Lower leg skin (tissue), 4 donors: ENCODE measurements around the gene SYP. TPM values are rescaled to one million over a fixed set of nuclear protein-coding genes. Genes with fewer than 3 reads are reported as not detected.
A peak's percentile ranks its signal among the peaks of the same experiment; 100 is the strongest.

Experiments
- DNase-seq, 2 donors: peaks; one replicate each; pipeline ENCODE4 v3.0.0-alpha.2; 2019; ENCODE audit warnings: low spot score in 2 of 2
- H3K4me3 ChIP-seq: fragments of 200-600 bp; sonication (generic); 2 replicates; pipeline ENCODE4 v1.5.1; 2017; ENCODE audit warnings: mild to moderate bottlenecking, low read depth; ENCODE audit not compliant: poor library complexity, severe bottlenecking
- POLR2A ChIP-seq, 2 donors: fragments of 450-650 bp; IDR thresholded peaks; one replicate each; pipeline ENCODE4 v1.6.1; 2016 to 2017; ENCODE audit warnings: antibody characterized with exemption in 2 of 2, mild to moderate bottlenecking in 1 of 2, moderate library complexity in 1 of 2
- WGBS, 2 donors: methylation state at CpG; one replicate each; pipeline ENCODE4 v1.1.5; 2018; 5-methylcytosine and 5-hydroxymethylcytosine counted together
- intact Hi-C: fragments of 100-400 bp; cut with DNase I; formaldehyde crosslinking; loops from one replicate; pipeline ENCODE4 v1.15.0; 2023; ENCODE audit warnings: low total_unique reads
- total RNA-seq, 4 donors: library from RNA; depleted of rRNA; stranded (reverse); fragments of >200 nt; gene quantifications; one replicate each; pipeline ENCODE4 v1.1.0, GENCODE V29; 2016
- TF ChIP-seq, protein P1 (sequence below), 3 donors: fragments of 450-650 bp; IDR thresholded peaks; one replicate each; pipeline ENCODE4 v1.5.1; 2016; ENCODE audit warnings: antibody characterized with exemption in 3 of 3, mild to moderate bottlenecking in 3 of 3, moderate library complexity in 2 of 3

Gene SYP
- total RNA-seq, 4 donors from 2014 or later, result 0.88 to 4.8 (median 1.7) TPM

- no peak for DNase-seq
- 60 to 74% methylated on average over 8 to 28 of the region's 28 CpGs for WGBS, 2 donors
- no peak within 1 kb of the TSS for H3K4me3 ChIP-seq
- intact Hi-C loops, result no loop called here
- TF ChIP-seq POLR2A (IDR thresholded peaks at IDR 0.05), result no peak
- TF ChIP-seq, protein P1, sequence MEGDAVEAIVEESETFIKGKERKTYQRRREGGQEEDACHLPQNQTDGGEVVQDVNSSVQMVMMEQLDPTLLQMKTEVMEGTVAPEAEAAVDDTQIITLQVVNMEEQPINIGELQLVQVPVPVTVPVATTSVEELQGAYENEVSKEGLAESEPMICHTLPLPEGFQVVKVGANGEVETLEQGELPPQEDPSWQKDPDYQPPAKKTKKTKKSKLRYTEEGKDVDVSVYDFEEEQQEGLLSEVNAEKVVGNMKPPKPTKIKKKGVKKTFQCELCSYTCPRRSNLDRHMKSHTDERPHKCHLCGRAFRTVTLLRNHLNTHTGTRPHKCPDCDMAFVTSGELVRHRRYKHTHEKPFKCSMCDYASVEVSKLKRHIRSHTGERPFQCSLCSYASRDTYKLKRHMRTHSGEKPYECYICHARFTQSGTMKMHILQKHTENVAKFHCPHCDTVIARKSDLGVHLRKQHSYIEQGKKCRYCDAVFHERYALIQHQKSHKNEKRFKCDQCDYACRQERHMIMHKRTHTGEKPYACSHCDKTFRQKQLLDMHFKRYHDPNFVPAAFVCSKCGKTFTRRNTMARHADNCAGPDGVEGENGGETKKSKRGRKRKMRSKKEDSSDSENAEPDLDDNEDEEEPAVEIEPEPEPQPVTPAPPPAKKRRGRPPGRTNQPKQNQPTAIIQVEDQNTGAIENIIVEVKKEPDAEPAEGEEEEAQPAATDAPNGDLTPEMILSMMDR (IDR thresholded peaks at IDR 0.05), result no peak
These were observed 37.4 kb downstream of the SYP start, which contains the start of gene MAGIX for GRCh38 chrX:49162620-49163019. TSS of gene MAGIX (plus strand) at chrX:49162758. CDS start at chrX:49162890, 132 bp downstream.

- TF ChIP-seq POLR2A (IDR thresholded peaks at IDR 0.05), result no peak
- TF ChIP-seq, protein P1 (IDR thresholded peaks at IDR 0.05), result no peak
- no peak for DNase-seq
- intact Hi-C loops, result no loop called here
- 84 to 87% methylated on average over 3 to 5 of the region's 5 CpGs for WGBS, 2 donors
- no peak overlapping the region for H3K4me3 ChIP-seq
These were observed 38.4 kb downstream of the SYP start for GRCh38 chrX:49161632-49162031.

DNA sequence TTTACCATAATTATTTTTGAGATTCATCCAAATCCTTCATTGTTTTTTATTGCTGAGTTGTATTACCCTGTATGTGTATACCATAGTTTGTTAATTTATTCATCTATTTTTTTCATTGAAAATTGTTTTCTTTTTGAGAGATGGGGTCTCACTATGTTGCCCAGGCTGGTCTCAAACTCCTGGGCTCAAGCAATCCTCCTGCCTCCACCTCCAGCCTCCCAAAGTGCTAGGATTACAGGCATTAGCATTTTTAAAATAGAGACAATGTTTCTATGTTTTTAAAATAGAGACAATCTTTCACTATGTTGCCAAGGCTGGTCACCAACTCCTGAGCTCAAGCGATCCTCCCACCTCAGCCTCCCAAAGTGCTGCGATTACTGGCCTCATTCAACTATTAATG lies 39.1 kb downstream of the SYP start:
- intact Hi-C loops, result no loop called here
- no peak for TF ChIP-seq POLR2A (IDR thresholded peaks at IDR 0.05)
- TF ChIP-seq, protein P1 (IDR thresholded peaks at IDR 0.05), result no peak
- WGBS, 2 donors, result 88 to 95% methylated on average over 2 of the region's 2 CpGs

DNA sequence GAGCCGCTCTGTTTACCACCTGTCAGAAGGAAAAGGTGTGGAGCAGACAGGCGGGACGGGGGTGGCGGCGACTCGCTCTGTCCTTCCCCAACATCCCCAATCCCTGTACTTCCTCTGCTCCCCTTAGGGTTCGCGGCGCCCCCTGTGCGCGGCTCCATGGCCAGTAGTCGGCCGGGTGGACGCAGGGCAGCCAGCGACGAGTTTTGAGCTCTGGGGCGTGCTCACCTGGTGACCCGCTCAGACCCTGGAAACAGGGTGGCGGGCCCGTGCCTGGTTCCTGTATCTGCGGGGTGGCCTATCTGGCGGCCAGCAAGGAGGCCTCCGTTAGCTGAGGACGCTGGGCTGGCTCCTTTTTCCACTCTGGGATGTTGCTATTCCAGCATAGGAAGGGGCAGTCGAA lies 42.8 kb downstream of the SYP start:
- 84 to 86% methylated on average over 12 to 19 of the region's 25 CpGs for WGBS, 2 donors
- intact Hi-C loops, result no loop called here
- no peak overlapping the region for H3K4me3 ChIP-seq
- DNase-seq, result no peak
- no peak for TF ChIP-seq POLR2A (IDR thresholded peaks at IDR 0.05)
- TF ChIP-seq, protein P1 (IDR thresholded peaks at IDR 0.05), result no peak

More for the DNA sequence above, 39.1 kb downstream of the SYP start:
- no peak for DNase-seq
- no peak overlapping the region for H3K4me3 ChIP-seq

GRCh38 chrX:49155900-49156837 lies 43.8 kb downstream of the SYP start:
- intact Hi-C loops, result no loop called here
- TF ChIP-seq, protein P1 (IDR thresholded peaks at IDR 0.05), result no peak
- no peak for TF ChIP-seq POLR2A (IDR thresholded peaks at IDR 0.05)
- peak; percentile 83 to 97 for DNase-seq
- 2 to 62% methylated on average over 22 to 63 of the region's 65 CpGs for WGBS, 2 donors
- no peak overlapping the region for H3K4me3 ChIP-seq
